GM11168 (cell line): ENCODE results near the gene GJA1.
"Not testable (repeated sequence)": the region's sequence is repeated elsewhere in the genome, so short reads cannot be mapped to it uniquely, and the experiment has no call there.

ENCODE experiments used
- in situ Hi-C: fragments of 300-500 bp; cut with MboI; formaldehyde crosslinking; loops from one replicate; pipeline ENCODE4 v1.12.0; 2022; ENCODE audit warnings: low sequenced_read_pairs; ENCODE audit not compliant: unreplicated experiment

Gene GJA1

GRCh38 chr6:121436960-121437850, 1.8 kb downstream of the GJA1 start:
- in situ Hi-C loops = no loop called here

GRCh38 chr6:121437851-121438651, 2.6 kb downstream of the GJA1 start:
- in situ Hi-C loops = no loop called here

- in situ Hi-C loops = no loop called here
Observed at GRCh38 chr6:121438869-121439268, 3.4 kb downstream of the GJA1 start.

- in situ Hi-C loops = no loop called here
Observed at GRCh38 chr6:121439475-121439874, 4.0 kb downstream of the GJA1 start.

- in situ Hi-C loops = no loop called here
Observed at GRCh38 chr6:121439926-121440325, 4.5 kb downstream of the GJA1 start.

- in situ Hi-C loops = no loop called here
Observed at GRCh38 chr6:121441477-121441876, 6.0 kb downstream of the GJA1 start.

- in situ Hi-C loops = no loop called here
Observed at GRCh38 chr6:121442576-121442975, 7.1 kb downstream of the GJA1 start.

GRCh38 chr6:121443971-121444541, 8.6 kb downstream of the GJA1 start:
- in situ Hi-C loops = no loop called here

GRCh38 chr6:121446705-121447104, 11.3 kb downstream of the GJA1 start:
- in situ Hi-C loops = not testable (repeated sequence)

- in situ Hi-C loops = not testable (repeated sequence)
Observed at GRCh38 chr6:121447746-121448145, 12.3 kb downstream of the GJA1 start.

- in situ Hi-C loops = not testable (repeated sequence)
Observed at GRCh38 chr6:121448528-121448927, 13.1 kb downstream of the GJA1 start.

GRCh38 chr6:121449331-121449730, 13.9 kb downstream of the GJA1 start:
- in situ Hi-C loops = no loop called here

- in situ Hi-C loops = no loop called here
Observed at GRCh38 chr6:121450242-121450641, 14.8 kb downstream of the GJA1 start.

GRCh38 chr6:121451250-121451649, 15.8 kb downstream of the GJA1 start:
- in situ Hi-C loops = no loop called here

- in situ Hi-C loops = no loop called here
Observed at GRCh38 chr6:121453191-121453590, 17.7 kb downstream of the GJA1 start.

- in situ Hi-C loops = no loop called here
Observed at GRCh38 chr6:121460170-121460569, 24.7 kb downstream of the GJA1 start.

GRCh38 chr6:121463087-121463486, 27.6 kb downstream of the GJA1 start:
- in situ Hi-C loops = no loop called here

GRCh38 chr6:121465101-121465500, 29.7 kb downstream of the GJA1 start:
- in situ Hi-C loops = no loop called here

GRCh38 chr6:121479486-121480098, 44.1 kb downstream of the GJA1 start:
- in situ Hi-C loops = no loop called here

GRCh38 chr6:121480099-121480713, 44.8 kb downstream of the GJA1 start:
- in situ Hi-C loops = no loop called here
